Measurements from ENCODE around the gene DBT.
"Not testable (repeated sequence)": the region's sequence is repeated elsewhere in the genome, so short reads cannot be mapped to it uniquely, and the experiment has no call there.

- not testable (repeated sequence) for TF ChIP-seq CTCF, POLR2A (IDR thresholded peaks at IDR 0.05)
These were observed 49.6 kb downstream of the DBT start for GRCh38 chr1:100200060-100200459.

Data from heart left ventricle (tissue), 13 donors.